Measurements from ENCODE around the gene ABCG1.

Gene ABCG1

DNA sequence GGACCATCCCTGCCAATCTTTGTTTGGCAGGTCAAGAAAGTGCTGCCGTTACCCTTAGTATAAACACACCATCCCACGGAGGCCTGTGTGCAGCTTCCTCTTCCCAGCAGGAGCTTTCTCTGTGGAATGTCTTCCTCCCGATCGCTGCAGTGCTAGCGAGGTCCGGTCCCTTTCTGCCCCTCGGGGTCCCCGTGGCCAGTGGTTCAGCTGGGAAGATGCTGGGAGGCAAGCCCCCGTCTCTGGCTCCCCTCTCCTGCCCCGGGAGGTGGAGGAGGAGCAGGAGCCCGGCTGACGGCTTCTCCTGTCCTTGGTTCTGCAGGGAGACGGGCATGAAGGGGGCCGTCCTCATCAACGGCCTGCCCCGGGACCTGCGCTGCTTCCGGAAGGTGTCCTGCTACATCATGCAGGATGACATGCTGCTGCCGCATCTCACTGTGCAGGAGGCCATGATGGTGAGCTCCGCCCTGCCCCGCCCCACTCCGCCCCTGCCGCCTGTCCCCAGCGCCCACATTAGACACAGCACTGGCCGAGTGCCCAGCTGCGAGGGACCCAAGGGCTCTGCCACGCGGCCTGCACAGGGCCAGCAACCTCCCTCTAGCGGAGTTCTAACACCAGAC lies 54.2 kb downstream of the ABCG1 start:
- DNase-seq: no peak

DNA sequence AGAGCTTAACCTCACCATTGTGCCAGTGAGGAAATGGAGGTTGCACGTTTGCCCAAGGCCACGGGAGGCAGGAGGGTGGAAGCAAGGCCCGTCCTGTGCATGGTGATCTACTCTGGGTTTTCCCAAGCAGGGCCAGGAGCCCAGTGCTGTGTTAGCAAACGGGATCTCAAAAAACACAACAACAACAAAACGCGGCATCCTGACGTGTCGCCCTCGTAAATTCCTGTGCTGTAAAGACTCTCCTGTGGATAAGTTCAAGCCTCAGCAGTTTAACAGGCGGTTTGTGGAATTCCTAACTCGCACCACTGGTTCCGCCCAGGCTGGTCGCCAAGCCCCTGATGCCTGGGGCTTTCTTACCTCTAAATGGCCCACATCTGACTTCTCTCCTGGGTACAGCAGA lies 57.1 kb downstream of the ABCG1 start:
- DNase-seq: no peak

DNA sequence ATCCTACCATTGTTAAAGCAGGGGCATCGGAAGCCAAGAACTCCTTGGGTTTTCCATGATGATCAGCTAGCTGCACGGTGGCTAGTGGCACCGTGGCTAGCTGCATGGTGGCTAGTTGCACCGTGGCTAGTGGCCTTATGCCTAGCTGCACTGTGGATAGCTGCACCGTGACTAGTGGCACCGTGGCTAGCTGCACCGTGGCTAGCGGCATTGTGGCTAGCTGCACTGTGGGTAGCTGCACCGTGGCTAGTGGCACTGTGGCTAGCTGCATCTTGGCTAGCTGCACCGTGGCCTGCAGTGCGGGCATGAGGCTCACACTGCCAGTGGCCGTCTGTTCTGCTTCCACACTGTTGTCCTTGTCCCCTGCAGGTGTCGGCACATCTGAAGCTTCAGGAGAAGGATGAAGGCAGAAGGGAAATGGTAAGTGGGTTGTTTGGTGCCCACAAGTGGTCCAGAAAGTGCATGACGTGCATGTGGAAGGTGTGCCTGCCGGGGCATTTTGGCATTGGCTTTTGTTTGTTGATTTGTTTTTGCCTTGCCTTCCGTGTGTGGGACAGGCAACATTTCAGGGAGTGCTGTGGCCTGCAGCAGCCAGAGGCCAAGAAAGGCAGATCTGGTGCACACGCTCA lies 57.7 kb downstream of the ABCG1 start:
- DNase-seq: no peak

DNA sequence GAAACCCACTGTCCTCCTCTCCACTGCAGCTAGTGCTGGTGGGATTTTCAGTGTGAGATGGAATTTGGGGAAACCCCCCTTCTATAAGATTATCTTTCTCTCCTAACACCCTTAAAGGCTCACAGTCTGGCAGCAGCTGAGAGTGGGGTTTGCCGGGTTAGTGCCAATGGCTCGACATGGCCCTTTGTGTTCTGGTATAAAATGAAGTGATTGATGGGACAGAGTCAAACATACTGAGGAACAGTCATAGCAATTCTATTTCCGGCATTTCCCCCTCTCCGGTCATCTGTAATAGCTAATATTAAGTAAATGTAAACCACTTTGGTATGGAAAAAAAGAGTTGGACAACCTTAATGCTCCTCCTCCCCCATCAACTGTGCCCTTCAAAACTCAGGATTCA lies 58.7 kb downstream of the ABCG1 start:
- no peak for DNase-seq

DNA sequence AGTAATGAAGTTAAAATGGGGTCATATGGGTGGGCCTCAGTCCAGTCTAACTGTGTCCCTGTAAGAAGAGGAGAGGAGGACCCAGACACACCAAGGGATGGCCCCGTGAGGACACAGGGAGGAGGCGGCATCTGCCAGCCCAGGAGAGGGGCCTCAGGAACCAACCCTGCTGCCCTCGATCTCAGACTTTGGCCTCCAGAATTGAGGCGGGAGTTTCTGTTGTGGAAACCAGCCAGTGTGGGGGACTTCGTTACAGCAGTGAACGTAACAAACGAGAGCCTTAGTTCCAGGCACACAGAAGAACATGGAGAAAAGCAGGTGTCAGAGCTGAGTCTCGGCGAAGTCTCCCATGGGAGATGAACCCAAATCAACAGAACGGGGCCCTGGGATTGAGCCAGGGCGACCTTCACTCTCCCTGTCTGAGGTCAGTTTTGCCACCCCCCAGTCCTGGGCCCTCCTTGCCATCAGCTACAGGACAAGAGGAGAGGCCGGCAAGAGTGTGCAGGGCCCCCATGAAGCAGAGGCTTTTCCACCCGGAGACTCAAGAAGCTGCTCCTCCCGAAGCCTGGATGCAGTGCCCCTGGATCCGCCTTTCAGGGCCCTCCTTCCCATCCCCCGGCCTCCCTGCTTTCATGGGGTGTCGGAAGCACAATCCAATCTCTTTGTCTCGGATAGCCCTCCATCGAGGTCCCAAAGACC lies 59.7 kb downstream of the ABCG1 start:
- DNase-seq: no peak

DNA sequence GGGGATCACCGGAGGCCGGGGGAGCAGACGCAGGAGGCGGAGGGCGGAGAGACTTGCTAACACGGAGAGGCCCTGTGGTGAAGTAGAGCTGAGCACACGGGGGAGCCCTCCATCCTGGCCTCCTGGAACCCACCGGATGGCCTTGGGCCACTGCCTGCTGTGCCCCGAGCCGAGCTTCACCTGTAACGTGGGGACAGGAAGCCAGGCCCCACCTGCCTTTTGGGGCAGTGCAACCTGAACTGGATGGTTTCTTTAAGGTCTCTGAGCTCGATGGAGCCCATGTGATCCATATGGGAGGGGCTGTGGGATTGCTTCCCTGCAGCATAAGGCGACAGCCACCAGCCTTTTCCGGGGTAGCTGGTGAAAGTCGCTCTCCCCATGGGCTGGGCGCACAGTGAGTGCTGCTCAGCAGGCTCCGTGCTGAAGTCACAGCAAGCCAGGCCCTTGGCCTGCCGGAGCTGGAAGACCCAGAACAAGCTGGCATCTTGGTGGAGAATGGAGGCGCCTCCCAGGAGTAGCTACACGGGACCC lies 60.5 kb downstream of the ABCG1 start:
- DNase-seq: no peak

DNA sequence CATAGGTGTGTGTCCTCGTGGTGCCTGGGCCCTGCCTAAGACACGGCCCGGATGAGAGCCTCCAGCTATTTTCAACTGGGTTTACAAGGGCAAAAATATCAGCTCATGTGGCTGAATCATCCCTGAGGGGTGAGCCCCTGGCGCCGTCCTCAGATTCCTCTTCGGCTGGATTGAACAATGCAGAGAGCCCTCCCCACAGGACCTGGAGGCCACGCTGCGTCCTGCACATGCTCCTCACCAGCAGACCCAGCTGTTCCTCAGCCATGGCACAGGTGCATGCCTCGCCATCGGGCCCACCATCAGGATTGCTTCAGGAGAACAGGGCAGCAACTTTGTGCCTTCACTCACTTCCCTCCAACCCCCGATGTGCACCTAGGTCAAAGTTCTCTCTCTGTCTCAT lies 60.9 kb downstream of the ABCG1 start:
- DNase-seq: no peak

DNA sequence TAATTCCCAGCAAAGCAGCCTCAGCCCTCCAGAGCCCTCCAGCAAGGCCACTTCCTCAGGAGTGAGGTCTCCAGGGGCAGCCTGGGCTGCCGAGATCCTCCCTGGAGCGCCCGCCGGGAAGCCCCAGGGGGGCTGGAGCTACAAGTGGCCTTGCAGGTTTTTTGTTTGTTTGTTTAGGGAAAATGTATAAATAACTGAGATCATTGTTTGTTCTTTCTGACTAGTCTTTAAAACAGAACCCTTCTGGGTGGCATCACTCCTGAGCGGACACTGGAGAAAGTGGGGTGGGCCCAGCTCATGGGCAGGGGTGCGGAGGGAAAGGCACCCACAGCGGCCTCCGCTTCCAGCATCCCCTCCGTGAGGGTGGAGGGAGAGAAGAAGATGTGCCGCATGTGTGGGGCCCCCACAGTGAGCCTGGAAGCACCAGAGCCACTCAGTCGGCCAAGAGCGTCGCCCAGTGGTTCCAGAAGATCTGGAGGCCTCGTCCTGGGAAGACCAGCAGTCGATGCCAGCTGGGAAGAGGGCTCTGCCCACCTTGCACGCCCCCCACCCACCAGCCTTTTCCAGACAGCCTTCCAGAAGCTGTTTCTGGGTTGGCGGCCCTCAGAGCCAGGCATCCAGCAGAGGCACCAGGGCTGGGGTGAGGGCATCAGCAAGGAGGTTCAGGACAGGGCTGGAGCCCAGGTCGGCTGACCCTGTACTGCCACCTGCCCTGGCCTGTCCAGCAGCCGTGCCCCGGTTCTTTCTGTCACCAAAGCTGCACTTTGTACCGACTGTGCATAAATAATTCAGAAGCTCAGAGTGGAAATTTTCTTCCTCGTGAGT lies 61.6 kb downstream of the ABCG1 start:
- DNase-seq: no peak

DNA sequence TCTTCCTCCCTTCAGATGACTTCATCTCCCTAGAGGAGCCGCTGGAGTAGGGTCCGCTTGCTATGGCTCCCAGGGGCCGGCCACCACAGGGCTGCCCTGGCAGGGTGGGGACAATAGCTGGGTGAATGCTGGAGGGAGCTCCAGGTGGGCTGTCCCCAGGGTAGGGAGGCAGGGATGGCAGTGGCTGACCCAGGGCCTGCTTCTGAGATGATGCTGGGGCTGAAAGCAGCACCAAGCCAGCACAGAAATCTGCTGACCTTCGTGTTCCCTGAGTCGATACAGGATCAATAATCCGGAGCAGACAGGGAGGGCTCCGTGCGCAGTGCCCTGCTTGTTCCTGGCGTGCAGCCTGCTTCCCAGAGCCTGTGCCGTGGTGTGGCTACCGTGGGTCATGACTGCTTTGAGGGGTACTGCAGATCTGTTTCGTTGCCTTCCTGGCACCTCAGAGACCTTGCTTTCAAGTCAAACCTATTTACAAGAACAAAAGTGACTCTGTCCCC lies 62.3 kb downstream of the ABCG1 start:
- no peak for DNase-seq

DNA sequence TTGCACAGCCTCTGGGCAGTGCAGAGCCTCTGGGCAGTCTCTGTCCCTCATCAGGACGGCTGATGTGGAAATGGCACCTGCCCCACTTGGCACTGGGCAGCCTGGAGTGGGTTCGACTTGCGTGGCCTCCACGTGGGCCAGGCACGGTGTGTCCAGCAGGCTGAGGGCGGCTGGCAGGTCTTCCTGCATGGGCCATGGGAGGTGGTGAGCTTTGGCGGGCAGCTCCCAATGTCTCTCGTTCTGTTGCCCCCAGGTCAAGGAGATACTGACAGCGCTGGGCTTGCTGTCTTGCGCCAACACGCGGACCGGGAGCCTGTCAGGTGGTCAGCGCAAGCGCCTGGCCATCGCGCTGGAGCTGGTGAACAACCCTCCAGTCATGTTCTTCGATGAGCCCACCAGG lies 63.1 kb downstream of the ABCG1 start:
- no peak for DNase-seq

DNA sequence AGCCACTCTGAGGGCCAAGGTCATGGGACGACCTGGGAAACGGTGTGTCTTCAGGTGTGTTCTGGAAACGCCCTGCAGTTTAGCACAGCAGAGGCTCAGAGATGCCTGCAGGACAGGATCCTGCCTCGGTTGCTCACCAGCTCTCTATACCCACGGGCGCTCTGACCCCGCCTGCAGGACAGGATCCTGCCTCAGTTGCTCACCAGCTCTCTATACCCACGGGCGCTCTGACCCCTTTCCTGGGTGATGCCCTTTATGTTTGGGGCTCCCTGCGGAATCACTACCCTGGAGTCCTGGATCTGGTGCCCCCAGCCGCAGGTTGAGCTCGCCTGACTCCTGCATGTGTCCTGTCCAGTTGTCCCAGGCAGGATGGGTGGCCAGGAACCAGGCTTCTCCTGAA lies 63.8 kb downstream of the ABCG1 start:
- no peak for DNase-seq

DNA sequence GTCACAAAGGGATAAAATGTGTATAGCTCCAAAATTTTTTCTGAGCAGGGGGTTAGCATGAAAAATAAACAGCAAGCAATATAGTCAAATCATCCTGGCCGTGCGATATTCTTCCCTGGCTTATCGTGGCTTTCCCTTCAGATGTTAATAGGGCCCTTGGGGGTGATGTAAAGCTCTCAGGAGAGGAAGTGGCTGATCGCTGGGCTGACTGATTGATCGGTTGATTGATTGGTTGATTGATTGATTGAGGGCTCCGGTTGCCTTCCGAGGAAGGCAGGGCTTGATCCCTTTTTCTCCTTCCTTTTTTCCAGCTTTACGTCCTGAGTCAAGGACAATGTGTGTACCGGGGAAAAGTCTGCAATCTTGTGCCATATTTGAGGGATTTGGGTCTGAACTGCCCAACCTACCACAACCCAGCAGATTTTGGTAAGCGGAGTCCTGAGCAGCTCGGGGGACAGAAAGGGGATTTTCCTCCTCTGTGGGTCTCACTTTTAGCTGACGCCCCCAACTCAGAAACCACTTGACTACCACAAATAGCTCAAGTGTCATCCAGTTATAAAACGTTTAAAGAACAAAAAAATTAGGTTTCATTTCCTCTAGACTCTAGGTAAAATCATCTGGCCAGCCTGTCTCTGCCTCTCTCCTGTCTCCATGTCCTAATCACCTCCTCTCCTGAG lies 66.8 kb downstream of the ABCG1 start:
- DNase-seq: no peak

DNA sequence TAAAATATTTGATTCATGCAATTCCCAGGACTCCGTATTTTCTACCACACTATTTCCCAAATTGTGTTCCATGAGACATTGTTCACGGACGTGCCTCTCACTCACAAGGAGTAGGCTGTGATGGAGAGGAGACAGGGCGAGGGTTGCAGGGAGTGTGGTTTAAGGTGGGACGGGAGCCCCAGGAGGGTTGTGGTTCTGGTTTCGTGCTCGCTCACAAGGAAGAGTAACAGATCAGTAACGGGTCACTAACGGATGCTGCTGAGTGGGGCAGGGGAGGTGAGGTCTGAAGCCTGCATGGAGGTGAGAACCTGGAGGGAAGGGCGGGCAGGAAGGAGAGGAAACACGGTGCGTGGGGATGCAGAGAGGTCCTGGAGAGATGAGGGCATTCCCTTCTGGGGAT lies 67.5 kb downstream of the ABCG1 start:
- no peak for DNase-seq

DNA sequence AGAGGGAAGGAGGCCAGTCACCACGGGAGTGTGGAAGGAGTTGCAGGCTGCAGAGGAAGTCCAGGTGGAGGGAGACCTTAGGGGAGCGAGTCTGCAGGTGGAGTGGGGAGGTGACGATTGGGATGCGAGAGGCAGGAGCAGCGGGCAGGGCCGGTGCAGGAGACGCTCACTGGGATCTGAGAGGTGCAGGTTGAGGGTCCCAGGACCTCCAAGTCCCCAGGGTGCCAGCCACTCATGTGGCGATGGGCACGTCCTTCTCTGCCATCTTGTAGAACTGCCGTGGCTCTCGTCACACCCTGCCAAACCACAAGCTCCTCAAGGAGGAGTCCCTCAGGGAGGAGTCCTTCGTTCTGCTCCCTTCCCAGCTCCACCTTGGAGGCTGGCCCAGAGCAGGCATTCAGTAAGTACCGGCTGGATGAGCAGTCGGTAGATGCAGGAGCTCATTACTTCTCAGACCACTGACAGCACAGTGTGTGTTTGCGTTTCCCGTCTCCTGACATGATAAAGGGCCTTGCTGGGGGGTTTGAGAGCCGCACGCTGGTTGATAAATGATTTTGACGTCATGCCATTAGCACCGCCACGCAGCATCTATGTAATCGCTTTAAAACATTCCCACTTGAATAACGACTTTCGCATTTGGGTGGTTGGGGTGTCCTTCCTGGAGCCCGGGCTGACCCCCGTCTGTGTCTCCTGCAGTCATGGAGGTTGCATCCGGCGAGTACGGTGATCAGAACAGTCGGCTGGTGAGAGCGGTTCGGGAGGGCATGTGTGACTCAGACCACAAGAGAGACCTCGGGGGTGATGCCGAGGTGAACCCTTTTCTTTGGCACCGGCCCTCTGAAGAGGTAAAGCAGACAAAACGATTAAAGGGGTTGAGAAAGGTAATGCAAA lies 68.5 kb downstream of the ABCG1 start:
- no peak for DNase-seq

DNA sequence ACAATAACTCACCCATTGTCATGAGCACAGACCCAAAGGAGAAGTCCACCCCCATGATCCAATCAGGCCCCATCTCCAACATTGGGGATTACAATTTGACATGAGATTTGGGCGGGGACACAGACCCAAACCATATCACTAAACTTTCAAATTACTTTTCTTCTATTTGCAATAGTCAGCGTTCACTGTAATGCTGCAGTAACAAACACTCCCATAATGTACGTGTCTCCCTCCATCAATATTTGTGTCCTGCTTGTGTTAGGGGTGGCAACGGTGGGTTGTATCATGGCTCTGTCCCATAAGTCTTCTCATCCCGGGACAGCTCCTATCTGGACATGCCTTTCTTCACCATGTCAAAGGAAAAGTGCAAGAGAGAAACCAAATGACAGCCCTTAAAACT lies 70.0 kb downstream of the ABCG1 start:
- DNase-seq: no peak

DNA sequence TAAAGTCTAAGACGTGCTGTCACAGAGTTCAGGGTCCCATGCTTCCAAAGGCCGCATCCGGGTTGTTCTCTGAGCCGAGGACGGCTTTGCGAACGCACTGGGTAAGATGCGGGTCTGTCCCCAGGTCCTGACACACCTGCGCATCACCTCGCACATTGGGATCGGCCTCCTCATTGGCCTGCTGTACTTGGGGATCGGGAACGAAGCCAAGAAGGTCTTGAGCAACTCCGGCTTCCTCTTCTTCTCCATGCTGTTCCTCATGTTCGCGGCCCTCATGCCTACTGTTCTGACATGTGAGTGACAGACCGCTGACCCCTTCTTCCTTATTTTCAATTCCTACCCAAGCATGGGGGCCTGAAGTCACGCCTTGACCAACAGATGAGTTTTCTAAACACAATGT lies 71.0 kb downstream of the ABCG1 start:
- no peak for DNase-seq

DNA sequence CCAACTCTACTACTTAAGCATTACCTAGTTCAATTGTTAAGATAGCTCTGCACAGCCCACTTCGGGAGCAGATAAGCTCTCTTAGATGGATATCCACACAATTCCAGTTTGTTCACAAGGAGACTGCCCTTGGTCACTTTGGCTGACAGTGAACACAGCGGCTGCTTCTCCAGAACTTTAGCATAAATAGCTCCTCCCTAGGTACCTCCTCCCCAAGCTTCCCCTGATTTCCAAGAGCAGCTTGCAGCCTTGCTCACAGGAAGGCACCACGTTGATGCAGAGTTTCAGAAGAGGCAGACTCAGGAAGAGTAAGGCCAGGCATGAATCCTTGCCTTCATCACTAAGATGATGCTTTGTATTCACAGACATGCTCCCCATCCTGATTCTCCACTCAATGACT lies 71.6 kb downstream of the ABCG1 start:
- DNase-seq: no peak

DNA sequence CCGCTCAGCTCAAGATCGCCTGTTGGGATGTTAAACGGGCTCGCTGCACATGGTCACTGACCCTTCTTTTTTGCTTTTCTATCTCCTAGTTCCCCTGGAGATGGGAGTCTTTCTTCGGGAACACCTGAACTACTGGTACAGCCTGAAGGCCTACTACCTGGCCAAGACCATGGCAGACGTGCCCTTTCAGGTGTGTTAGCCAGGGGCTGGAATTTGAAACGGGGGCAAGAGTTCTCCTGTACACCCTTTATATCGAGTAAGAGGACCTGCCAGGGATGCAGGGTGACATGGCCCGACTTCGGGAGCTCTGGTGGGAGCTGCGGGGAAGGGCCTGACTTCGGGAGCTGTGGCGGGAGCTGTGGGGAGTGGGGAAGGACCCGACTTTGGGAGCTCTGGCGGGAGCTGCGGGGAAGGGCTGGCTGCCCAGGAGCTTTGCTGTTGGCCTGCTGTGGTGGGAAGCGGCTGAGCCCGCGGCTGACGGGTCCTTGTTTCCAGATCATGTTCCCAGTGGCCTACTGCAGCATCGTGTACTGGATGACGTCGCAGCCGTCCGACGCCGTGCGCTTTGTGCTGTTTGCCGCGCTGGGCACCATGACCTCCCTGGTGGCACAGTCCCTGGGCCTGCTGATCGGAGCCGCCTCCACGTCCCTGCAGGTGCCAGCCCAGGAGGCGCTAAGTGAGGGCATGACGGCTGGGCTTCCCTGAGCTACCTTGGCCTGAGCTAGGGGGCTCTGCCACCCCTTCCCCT lies 72.2 kb downstream of the ABCG1 start:
- DNase-seq: no peak

DNA sequence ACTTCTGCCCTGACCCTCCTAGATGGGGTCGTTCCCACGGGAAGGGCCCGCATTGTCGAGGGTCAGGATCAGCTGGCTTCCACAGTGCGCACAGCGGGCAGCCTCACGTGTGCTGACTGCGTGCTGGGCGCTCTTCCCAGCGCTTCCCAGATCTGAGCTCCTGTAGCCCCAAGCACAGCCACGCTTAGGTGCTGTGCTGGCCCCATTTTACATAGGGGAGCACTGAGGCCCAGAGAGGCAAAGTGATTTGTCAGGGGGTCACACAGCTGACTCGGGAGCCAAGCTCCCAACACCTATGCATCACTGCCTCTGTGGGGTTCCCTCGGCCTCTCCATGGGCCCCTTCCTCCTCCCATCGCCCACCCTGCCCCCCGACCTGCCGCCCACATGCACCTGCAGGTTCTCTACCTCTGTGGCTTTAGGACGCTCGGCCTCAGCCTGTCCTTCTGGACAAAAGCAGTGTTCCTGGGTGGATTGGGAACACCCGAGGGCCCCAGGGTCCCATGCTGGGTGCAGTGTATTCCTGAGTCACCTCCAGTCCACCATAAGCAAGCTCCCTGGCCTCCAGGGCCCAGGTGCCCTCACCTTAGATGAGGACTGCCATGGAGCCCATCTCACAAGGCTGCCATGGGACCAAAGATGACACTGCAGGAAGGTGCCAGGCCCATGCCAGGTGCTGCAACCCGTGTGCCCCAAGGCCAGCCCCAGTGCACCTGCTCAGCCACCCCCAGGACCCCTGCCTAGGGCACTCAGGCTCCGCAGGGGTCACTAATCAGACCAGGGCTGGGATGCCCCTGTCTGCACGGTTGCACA lies 73.0 kb downstream of the ABCG1 start:
- DNase-seq: no peak
